ENCODE measurements around the gene PDE6H.

- TF ChIP-seq CTCF (IDR thresholded peaks at IDR 0.05; ENCODE audit: low read length) (no peak), EZH2 (optimal IDR thresholded peaks at IDR 0.05; ENCODE audit: low read depth, low read length) (no peak)
Measured at GRCh38 chr12:14950421-14950820, 22.4 kb upstream of the PDE6H start.

All from MM.1S (cell line).